ENCODE measurements around the gene BAIAP2L2. TPM values are rescaled to one million over a fixed set of nuclear protein-coding genes. Genes with fewer than 3 reads are reported as not detected.

BAIAP2L2 gene
- total and polyA plus RNA-seq, 10 of the 15 experiments (the other 5 are each of a cell fraction or from before 2014, with no cell fraction given) = 0.08 to 0.38 (median 0.14) TPM; not detected in 6

GRCh38 chr22:38086942-38087341 lies 23.5 kb downstream of the BAIAP2L2 start (continued):
- TF ChIP-seq, protein P1, sequence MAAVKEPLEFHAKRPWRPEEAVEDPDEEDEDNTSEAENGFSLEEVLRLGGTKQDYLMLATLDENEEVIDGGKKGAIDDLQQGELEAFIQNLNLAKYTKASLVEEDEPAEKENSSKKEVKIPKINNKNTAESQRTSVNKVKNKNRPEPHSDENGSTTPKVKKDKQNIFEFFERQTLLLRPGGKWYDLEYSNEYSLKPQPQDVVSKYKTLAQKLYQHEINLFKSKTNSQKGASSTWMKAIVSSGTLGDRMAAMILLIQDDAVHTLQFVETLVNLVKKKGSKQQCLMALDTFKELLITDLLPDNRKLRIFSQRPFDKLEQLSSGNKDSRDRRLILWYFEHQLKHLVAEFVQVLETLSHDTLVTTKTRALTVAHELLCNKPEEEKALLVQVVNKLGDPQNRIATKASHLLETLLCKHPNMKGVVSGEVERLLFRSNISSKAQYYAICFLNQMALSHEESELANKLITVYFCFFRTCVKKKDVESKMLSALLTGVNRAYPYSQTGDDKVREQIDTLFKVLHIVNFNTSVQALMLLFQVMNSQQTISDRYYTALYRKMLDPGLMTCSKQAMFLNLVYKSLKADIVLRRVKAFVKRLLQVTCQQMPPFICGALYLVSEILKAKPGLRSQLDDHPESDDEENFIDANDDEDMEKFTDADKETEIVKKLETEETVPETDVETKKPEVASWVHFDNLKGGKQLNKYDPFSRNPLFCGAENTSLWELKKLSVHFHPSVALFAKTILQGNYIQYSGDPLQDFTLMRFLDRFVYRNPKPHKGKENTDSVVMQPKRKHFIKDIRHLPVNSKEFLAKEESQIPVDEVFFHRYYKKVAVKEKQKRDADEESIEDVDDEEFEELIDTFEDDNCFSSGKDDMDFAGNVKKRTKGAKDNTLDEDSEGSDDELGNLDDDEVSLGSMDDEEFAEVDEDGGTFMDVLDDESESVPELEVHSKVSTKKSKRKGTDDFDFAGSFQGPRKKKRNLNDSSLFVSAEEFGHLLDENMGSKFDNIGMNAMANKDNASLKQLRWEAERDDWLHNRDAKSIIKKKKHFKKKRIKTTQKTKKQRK (IDR thresholded peaks at IDR 0.05; ENCODE audit: low read depth, low read length) = no peak
- TF ChIP-seq NR2C2 (IDR thresholded peaks at IDR 0.05; ENCODE audit: borderline replicate concordance, control insufficient read depth, insufficient read length, low read depth) (no peak), RUNX3 (IDR thresholded peaks at IDR 0.05; ENCODE audit: low read length) (no peak), ESRRA (IDR thresholded peaks at IDR 0.05; ENCODE audit: low read length) (no peak), EED (IDR thresholded peaks at IDR 0.05; ENCODE audit: low read depth) (no peak)
- TF ChIP-seq, protein P2, sequence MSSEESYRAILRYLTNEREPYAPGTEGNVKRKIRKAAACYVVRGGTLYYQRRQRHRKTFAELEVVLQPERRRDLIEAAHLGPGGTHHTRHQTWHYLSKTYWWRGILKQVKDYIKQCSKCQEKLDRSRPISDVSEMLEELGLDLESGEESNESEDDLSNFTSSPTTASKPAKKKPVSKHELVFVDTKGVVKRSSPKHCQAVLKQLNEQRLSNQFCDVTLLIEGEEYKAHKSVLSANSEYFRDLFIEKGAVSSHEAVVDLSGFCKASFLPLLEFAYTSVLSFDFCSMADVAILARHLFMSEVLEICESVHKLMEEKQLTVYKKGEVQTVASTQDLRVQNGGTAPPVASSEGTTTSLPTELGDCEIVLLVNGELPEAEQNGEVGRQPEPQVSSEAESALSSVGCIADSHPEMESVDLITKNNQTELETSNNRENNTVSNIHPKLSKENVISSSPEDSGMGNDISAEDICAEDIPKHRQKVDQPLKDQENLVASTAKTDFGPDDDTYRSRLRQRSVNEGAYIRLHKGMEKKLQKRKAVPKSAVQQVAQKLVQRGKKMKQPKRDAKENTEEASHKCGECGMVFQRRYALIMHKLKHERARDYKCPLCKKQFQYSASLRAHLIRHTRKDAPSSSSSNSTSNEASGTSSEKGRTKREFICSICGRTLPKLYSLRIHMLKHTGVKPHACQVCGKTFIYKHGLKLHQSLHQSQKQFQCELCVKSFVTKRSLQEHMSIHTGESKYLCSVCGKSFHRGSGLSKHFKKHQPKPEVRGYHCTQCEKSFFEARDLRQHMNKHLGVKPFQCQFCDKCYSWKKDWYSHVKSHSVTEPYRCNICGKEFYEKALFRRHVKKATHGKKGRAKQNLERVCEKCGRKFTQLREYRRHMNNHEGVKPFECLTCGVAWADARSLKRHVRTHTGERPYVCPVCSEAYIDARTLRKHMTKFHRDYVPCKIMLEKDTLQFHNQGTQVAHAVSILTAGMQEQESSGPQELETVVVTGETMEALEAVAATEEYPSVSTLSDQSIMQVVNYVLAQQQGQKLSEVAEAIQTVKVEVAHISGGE (CRISPR knock-in tag; IDR thresholded peaks at IDR 0.05) = no peak

Data from GM12878 (cell line).